GM18517 (cell line): Measurements from ENCODE around the gene CCDC89.
"Not testable (repeated sequence)": the region's sequence is repeated elsewhere in the genome, so short reads cannot be mapped to it uniquely, and the experiment has no call there.

ENCODE experiments used
- ATAC-seq: cut with Tn5 transposase; IDR thresholded peaks from one replicate; pipeline ENCODE4 v1.9.1; 2021; ENCODE audit warnings: mild to moderate bottlenecking, moderate library complexity; ENCODE audit not compliant: unreplicated experiment

The CCDC89 gene

DNA sequence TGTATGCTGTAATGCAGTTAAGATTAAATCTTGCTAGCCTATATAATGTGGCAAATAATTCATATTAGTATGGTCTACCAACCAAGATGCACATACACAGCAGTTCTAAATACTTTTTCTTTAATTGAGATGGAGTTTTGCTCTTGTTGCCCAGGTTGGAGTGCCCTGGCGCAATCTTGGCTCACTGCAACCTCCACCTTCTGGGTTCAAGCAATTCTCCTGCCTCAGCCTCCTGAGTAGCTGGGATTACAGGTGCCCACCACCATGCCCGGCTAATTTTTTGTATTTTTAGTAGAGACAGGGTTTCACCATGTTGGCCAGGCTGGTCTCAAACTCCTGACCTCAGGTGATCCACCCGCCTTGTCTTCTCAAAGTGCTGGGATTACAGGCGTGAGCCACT is 31.7 kb downstream of the CCDC89 start:
- not testable (repeated sequence) for ATAC-seq

GRCh38 chr11:85652786-85653447 is 33.1 kb downstream of the CCDC89 start:
- ATAC-seq = no peak

DNA sequence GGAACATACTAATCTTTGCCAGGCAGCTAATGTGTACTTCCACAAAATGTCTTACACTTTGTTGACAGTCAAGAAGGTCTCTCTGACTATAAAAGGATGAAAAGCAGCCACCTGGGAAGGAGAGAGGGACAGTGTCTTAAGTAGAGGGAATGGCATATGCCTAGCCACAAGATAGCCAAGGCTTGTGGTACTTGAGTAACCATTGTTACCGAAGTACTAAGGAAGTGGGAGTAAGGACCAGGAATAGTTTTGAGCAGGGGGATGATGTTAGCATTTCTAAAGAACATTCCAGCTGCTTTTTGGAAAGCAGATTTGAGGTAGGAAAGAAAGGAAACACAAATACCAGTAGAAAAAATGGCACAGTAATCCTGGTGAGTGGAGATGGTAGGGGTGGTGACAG is 34.9 kb downstream of the CCDC89 start:
- no peak for ATAC-seq

GRCh38 chr11:85647604-85648299 is 38.2 kb downstream of the CCDC89 start, which contains the start of gene TMEM126A:
TSS of gene TMEM126A (plus strand) at chr11:85647967. CDS start at chr11:85650256, 2,289 bp downstream.
- peak; percentile 97 for ATAC-seq

DNA sequence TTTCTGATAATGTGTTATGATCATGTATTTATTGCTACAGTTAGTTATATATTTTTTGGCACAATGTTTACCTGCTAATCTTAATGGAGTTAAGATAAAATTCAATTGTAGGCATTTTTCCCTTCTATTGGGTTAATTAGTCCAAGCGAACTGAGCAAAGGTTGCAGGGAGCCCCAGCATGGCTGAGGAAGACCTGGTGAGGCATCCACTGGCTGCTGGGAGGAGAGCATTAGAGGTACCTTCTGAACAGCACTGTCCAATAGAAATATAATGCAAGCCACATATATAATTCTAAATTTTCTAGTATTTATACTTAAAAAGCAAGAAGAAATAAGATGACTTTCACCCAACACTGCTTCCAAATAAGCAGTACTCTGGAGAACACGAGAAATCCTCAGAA is 38.9 kb downstream of the CCDC89 start:
- ATAC-seq = no peak

GRCh38 chr11:85643191-85643614 is 42.8 kb downstream of the CCDC89 start:
- ATAC-seq = no peak

DNA sequence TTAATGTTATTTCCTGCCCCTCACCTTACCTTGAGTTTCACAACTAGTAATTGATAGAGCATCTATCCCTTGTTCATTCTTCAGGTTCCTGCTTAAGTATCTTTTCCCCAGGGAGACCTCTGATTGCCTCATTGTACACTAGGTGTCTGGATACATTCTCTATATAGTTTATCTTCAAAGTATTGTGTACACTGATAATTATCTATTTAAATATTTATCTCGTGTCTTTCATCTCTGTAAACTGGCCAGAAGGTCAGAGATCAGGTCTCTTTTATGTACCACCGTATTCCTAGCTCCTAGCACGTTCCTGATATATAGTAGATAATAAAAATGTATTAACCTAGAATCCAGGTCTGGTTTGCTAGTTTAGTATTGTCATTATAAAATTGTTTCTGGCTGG is 51.2 kb downstream of the CCDC89 start:
- no peak for ATAC-seq
